HEK293 (cell line): ENCODE measurements around the gene PYGO2.

ENCODE experiments used
- BCL11A ChIP-seq: fragments of 450-650 bp; formaldehyde crosslinking; IDR thresholded peaks from 2 replicates; pipeline ENCODE4 v1.5.1; 2016; ENCODE audit warnings: low read depth, missing biosample characterization, missing genetic modification characterization
- HOXD13 ChIP-seq: sonication (generic); formaldehyde crosslinking; IDR thresholded peaks from 2 replicates; pipeline ENCODE4 v1.8.0; 2022; ENCODE audit warnings: missing genetic modification reagents, borderline replicate concordance
- IKZF3 ChIP-seq: fragments of 450-650 bp; IDR thresholded peaks from 2 replicates; pipeline ENCODE4 v1.5.0; 2018; ENCODE audit warnings: missing biosample characterization, mild to moderate bottlenecking, missing genetic modification characterization, moderate library complexity
- KLF8 ChIP-seq: fragments of 450-650 bp; formaldehyde crosslinking; IDR thresholded peaks from 2 replicates; pipeline ENCODE4 v1.5.1; 2016; ENCODE audit warnings: missing biosample characterization, missing genetic modification characterization
- PRDM10 ChIP-seq: fragments of 450-650 bp; formaldehyde crosslinking; IDR thresholded peaks from 2 replicates; pipeline ENCODE4 v1.5.1; 2016; ENCODE audit warnings: missing biosample characterization, missing genetic modification characterization
- RBAK ChIP-seq: fragments of 450-650 bp; formaldehyde crosslinking; IDR thresholded peaks from 2 replicates; pipeline ENCODE4 v1.5.1; 2016; ENCODE audit warnings: missing biosample characterization, missing genetic modification characterization
- SALL2 ChIP-seq: fragments of 450-650 bp; formaldehyde crosslinking; IDR thresholded peaks from 2 replicates; pipeline ENCODE4 v1.5.0; 2017; ENCODE audit warnings: missing biosample characterization, mild to moderate bottlenecking, missing genetic modification characterization, borderline replicate concordance
- SCRT1 ChIP-seq: fragments of 450-650 bp; formaldehyde crosslinking; IDR thresholded peaks from 2 replicates; pipeline ENCODE4 v1.5.1; 2016; ENCODE audit warnings: missing biosample characterization, missing genetic modification characterization, borderline replicate concordance
- SP2 ChIP-seq: fragments of 450-650 bp; formaldehyde crosslinking; IDR thresholded peaks from 2 replicates; pipeline ENCODE4 v1.5.1; 2016; ENCODE audit warnings: missing biosample characterization, missing genetic modification characterization
- TCF7L2 ChIP-seq: IDR thresholded peaks from 2 replicates; pipeline ENCODE4 v1.6.1; 2011; ENCODE audit warnings: low read depth, mild to moderate bottlenecking, inconsistent platforms, low read length, moderate library complexity, borderline replicate concordance
- YY2 ChIP-seq: fragments of 450-650 bp; formaldehyde crosslinking; IDR thresholded peaks from 2 replicates; pipeline ENCODE4 v1.5.1; 2016; ENCODE audit warnings: missing biosample characterization, missing genetic modification characterization
- ZBTB1 ChIP-seq: fragments of 450-650 bp; formaldehyde crosslinking; IDR thresholded peaks from 2 replicates; pipeline ENCODE4 v1.5.1; 2016; ENCODE audit warnings: missing biosample characterization, missing genetic modification characterization
- ZBTB26 ChIP-seq: fragments of 450-650 bp; formaldehyde crosslinking; optimal IDR thresholded peaks from 2 replicates; pipeline ENCODE3; 2016; ENCODE audit warnings: missing biosample characterization, mild to moderate bottlenecking, missing genetic modification characterization
- ZBTB48 ChIP-seq: fragments of 450-650 bp; formaldehyde crosslinking; IDR thresholded peaks from 2 replicates; pipeline ENCODE4 v1.5.1; 2016; ENCODE audit warnings: missing biosample characterization, missing genetic modification characterization
- ZFP37 ChIP-seq: fragments of 450-650 bp; formaldehyde crosslinking; IDR thresholded peaks from 2 replicates; pipeline ENCODE4 v1.5.1; 2016; ENCODE audit warnings: missing biosample characterization, missing genetic modification characterization
- ZFP69B ChIP-seq: fragments of 450-650 bp; formaldehyde crosslinking; IDR thresholded peaks from 2 replicates; pipeline ENCODE4 v1.5.1; 2016; ENCODE audit warnings: missing biosample characterization, missing genetic modification characterization
- ZNF112 ChIP-seq: fragments of 450-650 bp; formaldehyde crosslinking; IDR thresholded peaks from 2 replicates; pipeline ENCODE4 v1.5.0; 2017; ENCODE audit warnings: missing biosample characterization, missing genetic modification characterization
- ZNF114 ChIP-seq: fragments of 450-650 bp; formaldehyde crosslinking; IDR thresholded peaks from 2 replicates; pipeline ENCODE4 v1.5.0; 2017; ENCODE audit warnings: missing biosample characterization, missing genetic modification characterization
- ZNF155 ChIP-seq: fragments of 450-650 bp; formaldehyde crosslinking; IDR thresholded peaks from 2 replicates; pipeline ENCODE4 v1.5.1; 2016; ENCODE audit warnings: missing biosample characterization, missing genetic modification characterization
- ZNF157 ChIP-seq: fragments of 450-650 bp; formaldehyde crosslinking; IDR thresholded peaks from 2 replicates; pipeline ENCODE4 v1.5.1; 2016; ENCODE audit warnings: missing biosample characterization, missing genetic modification characterization
- ZNF18 ChIP-seq: fragments of 450-650 bp; formaldehyde crosslinking; IDR thresholded peaks from 2 replicates; pipeline ENCODE4 v1.5.1; 2016; ENCODE audit warnings: missing biosample characterization, missing genetic modification characterization
- ZNF202 ChIP-seq: fragments of 450-650 bp; formaldehyde crosslinking; IDR thresholded peaks from 2 replicates; pipeline ENCODE4 v1.5.1; 2016; ENCODE audit warnings: missing biosample characterization, missing genetic modification characterization, borderline replicate concordance
- ZNF214 ChIP-seq: fragments of 450-650 bp; formaldehyde crosslinking; IDR thresholded peaks from 2 replicates; pipeline ENCODE4 v1.5.1; 2017; ENCODE audit warnings: missing biosample characterization, mild to moderate bottlenecking, missing genetic modification characterization, borderline replicate concordance
- ZNF26 ChIP-seq: fragments of 450-650 bp; formaldehyde crosslinking; IDR thresholded peaks from 2 replicates; pipeline ENCODE4 v1.5.1; 2016; ENCODE audit warnings: missing biosample characterization, missing genetic modification characterization
- ZNF335 ChIP-seq: fragments of 450-650 bp; formaldehyde crosslinking; conservative IDR thresholded peaks from 2 replicates; pipeline ENCODE4 v1.5.1; 2016; ENCODE audit warnings: missing biosample characterization, missing genetic modification characterization
- ZNF37A ChIP-seq: fragments of 450-650 bp; IDR thresholded peaks from 2 replicates; pipeline ENCODE4 v1.5.1; 2018; ENCODE audit warnings: missing biosample characterization, missing genetic modification characterization
- ZNF501 ChIP-seq: fragments of 450-650 bp; formaldehyde crosslinking; IDR thresholded peaks from 2 replicates; pipeline ENCODE4 v1.5.1; 2016; ENCODE audit warnings: missing biosample characterization, missing genetic modification characterization
- ZNF514 ChIP-seq: fragments of 450-650 bp; formaldehyde crosslinking; IDR thresholded peaks from 2 replicates; pipeline ENCODE4 v1.5.1; 2016; ENCODE audit warnings: missing biosample characterization, missing genetic modification characterization
- ZNF585B ChIP-seq: fragments of 450-650 bp; formaldehyde crosslinking; IDR thresholded peaks from 2 replicates; pipeline ENCODE4 v1.5.1; 2016; ENCODE audit warnings: missing biosample characterization, missing genetic modification characterization
- ZNF596 ChIP-seq: fragments of 450-650 bp; IDR thresholded peaks from 2 replicates; pipeline ENCODE4 v1.5.0; 2018; ENCODE audit warnings: missing biosample characterization, mild to moderate bottlenecking, missing genetic modification characterization, moderate library complexity
- ZNF654 ChIP-seq: fragments of 450-650 bp; formaldehyde crosslinking; IDR thresholded peaks from 2 replicates; pipeline ENCODE4 v1.5.1; 2016; ENCODE audit warnings: low read depth, missing biosample characterization, missing genetic modification characterization
- ZNF670 ChIP-seq: fragments of 450-650 bp; formaldehyde crosslinking; IDR thresholded peaks from 2 replicates; pipeline ENCODE4 v1.5.1; 2016; ENCODE audit warnings: missing biosample characterization, missing genetic modification characterization, low read depth
- ZNF677 ChIP-seq: fragments of 450-650 bp; IDR thresholded peaks from 2 replicates; pipeline ENCODE4 v1.5.0; 2018; ENCODE audit warnings: missing biosample characterization, mild to moderate bottlenecking, missing genetic modification characterization, moderate library complexity
- ZNF768 ChIP-seq: fragments of 450-650 bp; formaldehyde crosslinking; IDR thresholded peaks from 2 replicates; pipeline ENCODE4 v1.5.1; 2018; ENCODE audit warnings: missing biosample characterization, mild to moderate bottlenecking, missing genetic modification characterization
- ZNF791 ChIP-seq: fragments of 450-650 bp; formaldehyde crosslinking; IDR thresholded peaks from 2 replicates; pipeline ENCODE4 v1.5.1; 2016; ENCODE audit warnings: missing biosample characterization, missing genetic modification characterization
- ZNF792 ChIP-seq: fragments of 450-650 bp; formaldehyde crosslinking; IDR thresholded peaks from 2 replicates; pipeline ENCODE4 v1.5.1; 2016; ENCODE audit warnings: missing biosample characterization, missing genetic modification characterization

Gene PYGO2

GRCh38 chr1:154936555-154937084, 25.0 kb downstream of the PYGO2 start, which contains the start of gene PMVK (continued):
- TF ChIP-seq ZNF18 (tag by site-specific recombination), result no peak
- no peak for TF ChIP-seq HOXD13 (CRISPR knock-in tag)
- TF ChIP-seq ZBTB48 (tag by site-specific recombination), result peak; percentile 98
- peak; percentile 88 for TF ChIP-seq IKZF3 (tag by site-specific recombination)
- no peak for TF ChIP-seq ZNF514
- no peak for TF ChIP-seq ZNF654 (tag by site-specific recombination)
- no peak for TF ChIP-seq ZNF26 (tag by site-specific recombination)
- peak; percentile 72 for TF ChIP-seq ZBTB26 (tag by site-specific recombination)
- no peak for TF ChIP-seq PRDM10 (tag by site-specific recombination)
- no peak for TF ChIP-seq SCRT1 (tag by site-specific recombination)
- no peak for TF ChIP-seq ZNF596 (tag by site-specific recombination)
- TF ChIP-seq ZNF677 (tag by site-specific recombination), result no peak
- TF ChIP-seq ZNF214, result no peak
- peak; percentile 55; the same call in 1 of the 2 replicates for TF ChIP-seq ZFP37 (tag by site-specific recombination)
- TF ChIP-seq ZNF37A (tag by site-specific recombination), result no peak
- TF ChIP-seq ZNF112 (tag by site-specific recombination), result no peak
- 0 out of 2 replicates have a peak, but pooled peaks have one; percentile 80 for TF ChIP-seq KLF8 (tag by site-specific recombination)
- no peak for TF ChIP-seq ZNF585B (tag by site-specific recombination)
- peak; percentile 70; the same call in 1 of the 2 replicates for TF ChIP-seq TCF7L2
- peak; percentile 11; the same call in 1 of the 2 replicates for TF ChIP-seq ZBTB1 (tag by site-specific recombination)
- no peak for TF ChIP-seq ZNF792 (tag by site-specific recombination)
- peak; percentile 83 for TF ChIP-seq ZNF335
- no peak for TF ChIP-seq RBAK (tag by site-specific recombination)
- TF ChIP-seq ZFP69B (tag by site-specific recombination), result peak; percentile 100
- TF ChIP-seq SALL2 (tag by site-specific recombination), result no peak
- TF ChIP-seq ZNF155, result no peak
- no peak for TF ChIP-seq ZNF114 (tag by site-specific recombination)
- TF ChIP-seq YY2 (tag by site-specific recombination), result peak; percentile 73; the same call in 1 of the 2 replicates
- peak; percentile 77 for TF ChIP-seq BCL11A
- TF ChIP-seq ZNF157 (tag by site-specific recombination), result no peak
- TF ChIP-seq ZNF202 (tag by site-specific recombination), result no peak
- peak; percentile 98 for TF ChIP-seq ZNF501 (tag by site-specific recombination)
- no peak; the same call in 1 of the 2 replicates for TF ChIP-seq ZNF768 (tag by site-specific recombination)
- no peak for TF ChIP-seq ZNF670 (tag by site-specific recombination)
- TF ChIP-seq ZNF791 (tag by site-specific recombination), result no peak
- TF ChIP-seq SP2 (tag by site-specific recombination), result peak; percentile 69
